Mammary epithelial cell (primary cell): Measurements from ENCODE around the gene THBD.

Experiments used
- EZH2 ChIP-seq: IDR thresholded peaks from 2 replicates; pipeline ENCODE4 v1.6.1; 2012; ENCODE audit warnings: low read length, inconsistent platforms, borderline replicate concordance
- TF ChIP-seq, protein P1 (sequence below), 2 donors: IDR thresholded peaks in 1 of 2; conservative IDR thresholded peaks in 1 of 2; 2 replicates each; pipeline ENCODE4 v1.5.1; 2011 to 2012; ENCODE audit warnings: inconsistent platforms in 2 of 2, low read length in 2 of 2, mild to moderate bottlenecking in 2 of 2, control low read depth in 1 of 2, low read depth in 1 of 2; ENCODE audit not compliant: insufficient read depth in 1 of 2; ENCODE audit errors: extremely low read depth in 1 of 2

GRCh38 chr20:23037017-23037481 is 12.4 kb downstream of the THBD start:
- TF ChIP-seq EZH2, result no peak
- TF ChIP-seq, protein P1, sequence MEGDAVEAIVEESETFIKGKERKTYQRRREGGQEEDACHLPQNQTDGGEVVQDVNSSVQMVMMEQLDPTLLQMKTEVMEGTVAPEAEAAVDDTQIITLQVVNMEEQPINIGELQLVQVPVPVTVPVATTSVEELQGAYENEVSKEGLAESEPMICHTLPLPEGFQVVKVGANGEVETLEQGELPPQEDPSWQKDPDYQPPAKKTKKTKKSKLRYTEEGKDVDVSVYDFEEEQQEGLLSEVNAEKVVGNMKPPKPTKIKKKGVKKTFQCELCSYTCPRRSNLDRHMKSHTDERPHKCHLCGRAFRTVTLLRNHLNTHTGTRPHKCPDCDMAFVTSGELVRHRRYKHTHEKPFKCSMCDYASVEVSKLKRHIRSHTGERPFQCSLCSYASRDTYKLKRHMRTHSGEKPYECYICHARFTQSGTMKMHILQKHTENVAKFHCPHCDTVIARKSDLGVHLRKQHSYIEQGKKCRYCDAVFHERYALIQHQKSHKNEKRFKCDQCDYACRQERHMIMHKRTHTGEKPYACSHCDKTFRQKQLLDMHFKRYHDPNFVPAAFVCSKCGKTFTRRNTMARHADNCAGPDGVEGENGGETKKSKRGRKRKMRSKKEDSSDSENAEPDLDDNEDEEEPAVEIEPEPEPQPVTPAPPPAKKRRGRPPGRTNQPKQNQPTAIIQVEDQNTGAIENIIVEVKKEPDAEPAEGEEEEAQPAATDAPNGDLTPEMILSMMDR (conservative IDR thresholded peaks at IDR 0.05 in 1 of 2, IDR thresholded peaks at IDR 0.05 in 1 of 2; ENCODE audit: extremely low read depth in 1 of 2, insufficient read depth in 1 of 2, low read depth in 1 of 2, low read length in 2 of 2), result no peak
